ENCODE results near the gene CHPF2.

Gene CHPF2, protein sequence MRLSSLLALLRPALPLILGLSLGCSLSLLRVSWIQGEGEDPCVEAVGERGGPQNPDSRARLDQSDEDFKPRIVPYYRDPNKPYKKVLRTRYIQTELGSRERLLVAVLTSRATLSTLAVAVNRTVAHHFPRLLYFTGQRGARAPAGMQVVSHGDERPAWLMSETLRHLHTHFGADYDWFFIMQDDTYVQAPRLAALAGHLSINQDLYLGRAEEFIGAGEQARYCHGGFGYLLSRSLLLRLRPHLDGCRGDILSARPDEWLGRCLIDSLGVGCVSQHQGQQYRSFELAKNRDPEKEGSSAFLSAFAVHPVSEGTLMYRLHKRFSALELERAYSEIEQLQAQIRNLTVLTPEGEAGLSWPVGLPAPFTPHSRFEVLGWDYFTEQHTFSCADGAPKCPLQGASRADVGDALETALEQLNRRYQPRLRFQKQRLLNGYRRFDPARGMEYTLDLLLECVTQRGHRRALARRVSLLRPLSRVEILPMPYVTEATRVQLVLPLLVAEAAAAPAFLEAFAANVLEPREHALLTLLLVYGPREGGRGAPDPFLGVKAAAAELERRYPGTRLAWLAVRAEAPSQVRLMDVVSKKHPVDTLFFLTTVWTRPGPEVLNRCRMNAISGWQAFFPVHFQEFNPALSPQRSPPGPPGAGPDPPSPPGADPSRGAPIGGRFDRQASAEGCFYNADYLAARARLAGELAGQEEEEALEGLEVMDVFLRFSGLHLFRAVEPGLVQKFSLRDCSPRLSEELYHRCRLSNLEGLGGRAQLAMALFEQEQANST

DNA sequence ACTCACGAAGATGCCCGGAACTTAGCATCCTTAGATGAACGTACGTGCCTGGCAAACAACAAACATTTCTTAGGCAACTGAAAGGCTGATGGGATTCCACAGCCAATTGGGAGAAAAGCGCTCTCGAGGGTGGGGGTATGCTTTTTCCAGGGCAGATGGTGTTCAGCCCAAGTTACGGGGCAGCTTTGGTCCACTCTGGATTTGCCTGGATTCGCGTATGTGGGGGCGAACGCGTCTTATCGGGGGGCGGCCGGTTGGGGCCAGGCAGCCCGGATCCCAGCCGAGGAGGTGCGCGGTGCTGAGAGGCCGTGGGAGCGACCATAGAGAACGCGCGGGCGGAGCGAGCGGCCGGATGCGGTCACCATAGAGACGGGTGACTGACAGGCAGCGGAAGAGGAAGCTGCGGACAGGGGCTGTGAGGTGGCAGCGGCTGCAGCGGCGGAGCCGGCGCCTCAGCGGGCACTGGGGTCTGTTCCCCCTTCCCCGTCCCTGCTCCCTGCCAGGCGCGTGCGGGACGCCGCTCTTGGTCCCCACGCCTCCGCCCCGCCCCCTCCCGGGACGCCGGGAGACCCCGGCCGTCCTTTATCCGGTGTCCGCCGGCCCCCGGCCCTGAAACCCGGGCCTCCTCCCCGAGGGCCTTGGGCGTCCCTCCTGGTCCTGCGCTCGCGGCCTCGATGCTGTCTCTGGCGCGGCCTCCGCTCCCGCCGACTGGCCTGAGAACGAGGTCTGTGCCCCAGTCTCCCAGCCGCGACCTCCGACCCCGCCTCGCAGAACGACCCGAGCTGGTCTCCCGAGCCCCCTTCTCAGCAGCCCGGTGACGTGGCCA lies at the start of gene CHPF2:
CHPF2 (plus strand) TSS at position 393 of the 826 bp plus-strand sequence. CDS start 1,529 bp downstream, outside the sequence.
- peak; percentile 98 for DNase-seq (ENCODE audit: low spot score)
- in situ Hi-C loops (cut with MboI; ENCODE audit: low pct_unique_long_range_greater_than_20kb, low sequenced_read_pairs, unreplicated experiment), result no loop called here
- TF ChIP-seq, protein P1, sequence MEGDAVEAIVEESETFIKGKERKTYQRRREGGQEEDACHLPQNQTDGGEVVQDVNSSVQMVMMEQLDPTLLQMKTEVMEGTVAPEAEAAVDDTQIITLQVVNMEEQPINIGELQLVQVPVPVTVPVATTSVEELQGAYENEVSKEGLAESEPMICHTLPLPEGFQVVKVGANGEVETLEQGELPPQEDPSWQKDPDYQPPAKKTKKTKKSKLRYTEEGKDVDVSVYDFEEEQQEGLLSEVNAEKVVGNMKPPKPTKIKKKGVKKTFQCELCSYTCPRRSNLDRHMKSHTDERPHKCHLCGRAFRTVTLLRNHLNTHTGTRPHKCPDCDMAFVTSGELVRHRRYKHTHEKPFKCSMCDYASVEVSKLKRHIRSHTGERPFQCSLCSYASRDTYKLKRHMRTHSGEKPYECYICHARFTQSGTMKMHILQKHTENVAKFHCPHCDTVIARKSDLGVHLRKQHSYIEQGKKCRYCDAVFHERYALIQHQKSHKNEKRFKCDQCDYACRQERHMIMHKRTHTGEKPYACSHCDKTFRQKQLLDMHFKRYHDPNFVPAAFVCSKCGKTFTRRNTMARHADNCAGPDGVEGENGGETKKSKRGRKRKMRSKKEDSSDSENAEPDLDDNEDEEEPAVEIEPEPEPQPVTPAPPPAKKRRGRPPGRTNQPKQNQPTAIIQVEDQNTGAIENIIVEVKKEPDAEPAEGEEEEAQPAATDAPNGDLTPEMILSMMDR (IDR thresholded peaks at IDR 0.05; ENCODE audit: extremely low read depth, insufficient read depth, missing control alignments), result no peak

DNA sequence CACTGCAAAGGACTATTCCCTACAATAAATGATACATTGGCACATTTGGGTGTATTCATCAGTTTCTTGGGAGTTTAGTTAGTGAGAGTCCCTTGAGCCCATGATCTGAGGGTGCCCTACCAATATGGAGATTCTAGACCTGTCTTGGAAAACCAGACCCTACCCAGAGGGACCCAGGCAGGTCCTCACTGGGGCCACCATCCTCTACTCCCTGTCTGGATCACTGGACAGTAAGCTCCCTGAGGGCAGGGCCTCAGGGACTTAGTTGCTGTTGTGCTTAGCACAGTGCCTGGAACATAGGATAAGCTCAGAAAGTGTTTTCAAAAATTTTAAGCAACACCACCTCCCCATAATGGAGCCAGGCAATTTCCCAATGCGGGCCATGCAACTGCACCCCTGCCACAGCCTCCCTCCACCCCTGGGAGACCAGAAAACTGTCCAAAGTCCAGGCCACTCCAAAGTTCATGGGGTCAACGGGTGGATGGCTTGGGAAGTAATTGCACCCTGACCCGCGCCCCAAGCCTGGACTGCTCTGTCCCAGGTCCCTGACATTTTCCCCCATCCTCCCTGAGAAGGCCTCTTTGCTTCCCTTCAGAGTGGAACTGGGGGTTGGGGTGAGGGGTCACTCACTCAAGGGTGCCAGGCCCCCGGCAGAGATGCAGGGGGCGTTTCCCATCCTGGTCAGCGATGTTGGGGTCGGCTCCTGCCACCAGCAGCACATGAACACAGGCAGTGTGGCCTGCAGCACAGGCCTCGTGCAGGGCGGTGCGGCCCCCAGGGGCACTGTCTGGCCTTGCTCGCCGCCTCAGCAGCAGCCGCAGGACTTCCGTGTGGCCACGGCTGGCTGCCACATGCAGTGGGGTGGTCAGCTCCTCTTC lies 46.3 kb upstream of the CHPF2 start:
- DNase-seq (ENCODE audit: low spot score), result no peak
- TF ChIP-seq, protein P1 (IDR thresholded peaks at IDR 0.05; ENCODE audit: extremely low read depth, insufficient read depth, missing control alignments), result no peak
- in situ Hi-C loops (cut with MboI; ENCODE audit: low pct_unique_long_range_greater_than_20kb, low sequenced_read_pairs, unreplicated experiment), result no loop called here

DNA sequence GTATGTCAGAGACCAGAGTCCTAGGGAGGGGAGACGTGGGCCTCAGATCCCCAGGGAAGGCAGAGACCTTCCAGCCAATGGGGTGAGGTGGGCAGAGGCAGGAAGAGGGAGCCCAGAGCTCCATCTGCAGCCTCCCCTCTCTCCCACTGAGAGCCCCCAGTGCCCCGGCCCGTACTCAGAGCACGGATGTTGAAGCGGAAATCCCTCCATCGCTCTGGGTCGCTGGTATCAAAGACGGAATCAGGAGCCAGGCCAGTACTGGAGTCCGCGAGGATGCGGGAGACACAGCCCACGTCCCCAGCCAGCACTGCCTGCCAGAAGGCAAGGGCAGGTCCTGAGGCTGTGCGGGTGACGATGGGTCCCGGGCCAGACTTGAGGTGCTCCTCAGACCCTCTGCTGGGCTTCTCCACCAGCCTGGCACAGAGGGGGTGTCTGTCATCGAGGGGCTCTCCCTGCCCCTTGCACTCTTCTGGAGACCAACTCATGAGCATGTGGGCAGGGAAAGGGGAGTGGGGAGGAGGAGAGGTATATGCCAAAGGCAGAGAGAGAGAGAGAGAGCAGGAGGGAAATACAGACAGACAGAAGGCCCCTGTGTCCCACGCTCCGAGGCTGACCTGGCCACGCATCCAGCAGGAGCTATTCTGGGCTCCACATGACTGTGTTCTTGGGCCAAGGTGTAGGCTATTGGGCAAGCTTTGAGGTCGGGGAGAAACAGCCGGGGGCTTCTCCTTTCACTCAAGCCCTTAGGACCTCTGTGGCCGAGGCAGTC lies 45.5 kb upstream of the CHPF2 start, which contains the start of gene ASB10:
ASB10 (minus strand) TSS at position 611 of the 769 bp plus-strand sequence; CDS start at position 491, 120 bp downstream.
- in situ Hi-C loops (cut with MboI; ENCODE audit: low pct_unique_long_range_greater_than_20kb, low sequenced_read_pairs, unreplicated experiment), result no loop called here
- DNase-seq (ENCODE audit: low spot score), result no peak
- TF ChIP-seq, protein P1 (IDR thresholded peaks at IDR 0.05; ENCODE audit: extremely low read depth, insufficient read depth, missing control alignments), result no peak

DNA sequence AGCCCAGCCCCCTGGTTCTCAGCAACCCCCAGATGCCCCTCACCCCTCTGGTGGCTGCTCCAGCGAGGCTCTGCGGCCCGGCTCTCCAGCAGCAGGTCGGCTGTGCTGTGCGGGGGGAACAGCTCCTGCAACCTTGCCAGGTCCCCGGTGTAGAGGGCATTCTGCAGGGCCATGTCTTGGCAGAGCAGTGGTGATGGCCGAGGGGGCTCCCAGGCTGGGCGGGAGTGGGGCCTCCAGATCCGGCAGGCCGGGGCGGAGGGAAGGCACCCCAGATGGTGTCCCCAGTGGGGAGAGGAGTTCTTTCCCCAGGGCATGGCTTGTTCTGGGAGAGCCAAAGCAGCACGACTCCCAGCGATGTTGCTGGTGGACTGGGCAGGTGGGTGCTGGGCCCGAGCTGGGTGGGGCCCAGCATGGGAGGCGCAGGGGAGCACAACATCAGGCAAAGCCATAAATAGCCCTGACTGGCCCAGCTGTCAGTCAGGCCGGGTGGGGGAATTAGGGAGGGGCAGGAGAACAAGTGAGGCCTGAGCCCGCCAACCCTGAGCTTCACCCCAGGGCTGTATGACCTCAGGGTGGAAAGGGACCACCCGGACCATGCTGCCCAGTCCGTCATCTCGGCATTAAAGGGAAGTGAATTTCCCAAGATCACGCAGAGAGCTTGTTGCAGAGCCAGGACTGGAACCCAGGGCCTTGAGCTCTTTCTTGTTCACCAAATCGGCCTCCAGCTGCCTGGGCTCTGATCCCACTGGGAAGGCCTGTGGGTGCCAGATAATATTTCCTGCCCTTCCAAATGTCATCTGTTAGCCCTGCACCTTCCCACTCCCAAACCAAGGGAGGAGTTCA lies 44.7 kb upstream of the CHPF2 start:
- in situ Hi-C loops (cut with MboI; ENCODE audit: low pct_unique_long_range_greater_than_20kb, low sequenced_read_pairs, unreplicated experiment), result no loop called here
- no peak for DNase-seq (ENCODE audit: low spot score)
- TF ChIP-seq, protein P1 (IDR thresholded peaks at IDR 0.05; ENCODE audit: extremely low read depth, insufficient read depth, missing control alignments), result no peak

DNA sequence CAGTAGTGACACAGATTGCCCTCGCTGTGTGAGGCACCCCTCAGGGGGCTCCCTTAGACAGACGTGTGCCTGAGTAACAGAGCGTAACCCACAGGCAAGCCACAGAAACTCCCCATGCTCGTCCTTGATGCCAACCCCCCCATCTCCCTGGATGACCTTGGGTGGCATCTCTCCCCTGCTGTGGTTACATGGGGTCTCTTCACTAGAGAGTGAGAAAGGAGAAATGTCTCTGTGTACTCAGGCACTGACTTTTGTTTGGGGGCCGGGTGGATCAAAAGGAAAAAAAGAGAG lies 44.1 kb upstream of the CHPF2 start:
- TF ChIP-seq, protein P1 (IDR thresholded peaks at IDR 0.05; ENCODE audit: extremely low read depth, insufficient read depth, missing control alignments), result no peak
- DNase-seq (ENCODE audit: low spot score), result no peak
- in situ Hi-C loops (cut with MboI; ENCODE audit: low pct_unique_long_range_greater_than_20kb, low sequenced_read_pairs, unreplicated experiment), result no loop called here
